ENCODE data around the gene TMEM269.

The TMEM269 gene

GRCh38 chr1:42822800-42823392 is 38.1 kb downstream of the TMEM269 start:
- DNase-seq (ENCODE audit: low read depth in 2 of 2) = no peak

GRCh38 chr1:42824481-42825035 is 39.8 kb downstream of the TMEM269 start:
- no peak for DNase-seq (ENCODE audit: low read depth in 2 of 2)

GRCh38 chr1:42825036-42825851 is 40.5 kb downstream of the TMEM269 start:
- DNase-seq (ENCODE audit: low read depth in 2 of 2) = no peak

- DNase-seq (ENCODE audit: low read depth in 2 of 2) = no peak
Observed at GRCh38 chr1:42830631-42831030, 45.8 kb downstream of the TMEM269 start.

GRCh38 chr1:42831273-42831672 is 46.5 kb downstream of the TMEM269 start:
- no peak for DNase-seq (ENCODE audit: low read depth in 2 of 2)

GRCh38 chr1:42832641-42833240 is 48.0 kb downstream of the TMEM269 start:
- no peak for DNase-seq (ENCODE audit: low read depth in 2 of 2)

GRCh38 chr1:42833981-42834380 is 49.2 kb downstream of the TMEM269 start:
- no peak for DNase-seq (ENCODE audit: low read depth in 2 of 2)

- DNase-seq (ENCODE audit: low read depth in 2 of 2) = no peak
Observed at GRCh38 chr1:42834803-42835202, 50.0 kb downstream of the TMEM269 start.

GRCh38 chr1:42835422-42835821 is 50.6 kb downstream of the TMEM269 start:
- no peak for DNase-seq (ENCODE audit: low read depth in 2 of 2)

GRCh38 chr1:42837709-42838108 is 52.9 kb downstream of the TMEM269 start:
- no peak for DNase-seq (ENCODE audit: low read depth in 2 of 2)

GRCh38 chr1:42838482-42839190 is 53.8 kb downstream of the TMEM269 start:
- no peak for DNase-seq (ENCODE audit: low read depth in 2 of 2)

GRCh38 chr1:42841010-42841409 is 56.2 kb downstream of the TMEM269 start:
- no peak for DNase-seq (ENCODE audit: low read depth in 2 of 2)

- no peak for DNase-seq (ENCODE audit: low read depth in 2 of 2)
Observed at GRCh38 chr1:42841440-42842147, 56.8 kb downstream of the TMEM269 start.

GRCh38 chr1:42844592-42845140 is 59.9 kb downstream of the TMEM269 start:
- no peak for DNase-seq (ENCODE audit: low read depth in 2 of 2)

- no peak for DNase-seq (ENCODE audit: low read depth in 2 of 2)
Observed at GRCh38 chr1:42845193-42845592, 60.4 kb downstream of the TMEM269 start.

GRCh38 chr1:42845866-42846256 is 61.1 kb downstream of the TMEM269 start:
- no peak for DNase-seq (ENCODE audit: low read depth in 2 of 2)

GRCh38 chr1:42846257-42847110 is 61.7 kb downstream of the TMEM269 start, which contains the start of gene ZNF691:
ZNF691 (plus strand) TSS chr1:42846613; CDS start chr1:42849659, 3,046 bp downstream.
- peak; percentile 71 to 83 for DNase-seq (ENCODE audit: low read depth in 2 of 2)

- no peak for DNase-seq (ENCODE audit: low read depth in 2 of 2)
Observed at GRCh38 chr1:42847111-42847595, 62.4 kb downstream of the TMEM269 start.

- no peak for DNase-seq (ENCODE audit: low read depth in 2 of 2)
Observed at GRCh38 chr1:42847721-42848460, 63.1 kb downstream of the TMEM269 start.
